MM.1S (cell line): ENCODE data around the gene FAM227B.
"Not testable (repeated sequence)": the region's sequence is repeated elsewhere in the genome, so short reads cannot be mapped to it uniquely, and the experiment has no call there.

ENCODE experiments used
- CTCF ChIP-seq: fragments of 300-600 bp; sonication (generic); IDR thresholded peaks from 2 replicates; pipeline ENCODE4 v1.5.1; 2016; ENCODE audit warnings: antibody characterized with exemption, low read length, mixed read lengths
- EZH2 ChIP-seq: fragments of 300-600 bp; sonication (generic); optimal IDR thresholded peaks from 2 replicates; pipeline ENCODE3; 2017; ENCODE audit warnings: low read depth, mild to moderate bottlenecking, antibody characterized with exemption, low read length, mixed read lengths
- EZH2phosphoT487 ChIP-seq: fragments of 300-600 bp; sonication (generic); IDR thresholded peaks from 2 replicates; pipeline ENCODE4 v1.6.1; 2018; ENCODE audit warnings: antibody characterized with exemption, low read length

GRCh38 chr15:49512739-49513138 lies 107.9 kb downstream of the FAM227B start:
- TF ChIP-seq EZH2, CTCF, EZH2phosphoT487: not testable (repeated sequence)
